Endothelial cell of umbilical vein (primary cell): Measurements from ENCODE around the gene NCEH1. TPM values are rescaled to one million over a fixed set of nuclear protein-coding genes. Genes with fewer than 3 reads are reported as not detected.

Experiments
- BruUV-seq: library from RNA; stranded (reverse); fragments of 400-500 nt; replicated peaks from 2 replicates; lab custom pipeline; 2021; lab: Mats Ljungman, UMichigan
- CTCF ChIA-PET: fragments of 300-600, 350-600 bp; sonication (Branson Sonifier 250); formaldehyde crosslinking; loops from one replicate; lab custom pipeline; 2021; ENCODE audit warnings: antibody characterized with exemption, inconsistent platforms; lab: Charles Lee
- POLR2A ChIA-PET: fragments of 300-600, 350-600 bp; sonication (Branson Sonifier 250); formaldehyde crosslinking; loops from one replicate; lab custom pipeline; 2021; ENCODE audit warnings: antibody characterized with exemption, inconsistent platforms; lab: Charles Lee
- DNase-seq: peaks from one replicate; pipeline ENCODE4 v3.0.0-alpha.2; 2011; ENCODE audit warnings: low read depth, low spot score
- FAIRE-seq: peaks from 2 replicates; lab custom pipeline; 2011; peaks lifted over from hg19 to GRCh38; lab: Jason Lieb, UNC
- H2AFZ ChIP-seq: 2 replicates; pipeline ENCODE4 v1.6.0; 2012; ENCODE audit warnings: low read depth, low read length, control low read depth, inconsistent platforms
- H3K27ac ChIP-seq: 2 replicates; pipeline ENCODE4 v1.5.1; 2011; ENCODE audit warnings: low read depth, mild to moderate bottlenecking, control low read depth, low read length, moderate library complexity; ENCODE audit not compliant: insufficient read depth
- H3K27me3 ChIP-seq, 2 experiments: 2 replicates each; pipeline versions ENCODE4 v1.6.0 to v1.6.1; 2011; ENCODE audit warnings: low read length in 2 of 2, mixed read lengths in 1 of 2; ENCODE audit not compliant: control insufficient read depth in 2 of 2, insufficient read depth in 2 of 2
- H3K36me3 ChIP-seq, 2 experiments: 2 replicates in 1 of 2; 3 replicates in 1 of 2; pipeline ENCODE4 v1.5.1; 2011; ENCODE audit warnings: low read length in 2 of 2, mild to moderate bottlenecking in 1 of 2, moderate library complexity in 1 of 2; ENCODE audit not compliant: control insufficient read depth in 2 of 2, insufficient read depth in 2 of 2; ENCODE audit errors: extremely low read depth in 1 of 2
- H3K4me1 ChIP-seq: 3 replicates; pipeline ENCODE4 v1.5.1; 2011; ENCODE audit warnings: mild to moderate bottlenecking, low read length; ENCODE audit not compliant: control insufficient read depth, insufficient read depth; ENCODE audit errors: extremely low read depth
- H3K4me2 ChIP-seq: 2 replicates; pipeline ENCODE4 v1.6.1; 2011; ENCODE audit warnings: low read length, control low read depth, mixed read lengths; ENCODE audit not compliant: insufficient read depth
- H3K4me3 ChIP-seq, 3 experiments: fragments of 200-600 bp in 1 of 3; sonication (generic), shearing (Covaris generic) in 1 of 3; replicated peaks in 1 of 3; 2 replicates each; pipeline ENCODE4 v1.5.1; 2011 to 2016; ENCODE audit warnings: control low read depth in 3 of 3, low read length in 3 of 3, mild to moderate bottlenecking in 2 of 3, inconsistent platforms in 1 of 3, low read depth in 1 of 3, moderate library complexity in 1 of 3; ENCODE audit not compliant: insufficient read depth in 1 of 3
- H3K79me2 ChIP-seq: 2 replicates; pipeline ENCODE4 v1.6.0; 2012; ENCODE audit warnings: low read length, inconsistent platforms; ENCODE audit not compliant: control insufficient read depth, insufficient read depth
- H3K9ac ChIP-seq: replicated peaks from 2 replicates; pipeline ENCODE3; 2011; ENCODE audit warnings: low read length, control low read depth; ENCODE audit not compliant: insufficient read depth; ENCODE audit errors: extremely low read depth
- H3K9me1 ChIP-seq: replicated peaks from 3 replicates; pipeline ENCODE4 v1.6.0; 2011; ENCODE audit warnings: mild to moderate bottlenecking, low read length; ENCODE audit not compliant: control insufficient read depth, insufficient read depth; ENCODE audit errors: extremely low read depth
- H3K9me3 ChIP-seq: replicated peaks from 2 replicates; pipeline ENCODE4 v1.5.1; 2012; ENCODE audit warnings: low read length, inconsistent platforms; ENCODE audit not compliant: control insufficient read depth, insufficient read depth
- H4K20me1 ChIP-seq: replicated peaks from 2 replicates; pipeline ENCODE3; 2011; ENCODE audit warnings: mild to moderate bottlenecking, low read length; ENCODE audit not compliant: control insufficient read depth, insufficient read depth; ENCODE audit errors: extremely low read depth
- CTCF ChIP-seq, 2 donors: IDR thresholded peaks; 1 replicate in 1 of 2; 2 replicates in 1 of 2; pipeline ENCODE4 v1.5.1; 2011; ENCODE audit warnings: low read length in 2 of 2, mild to moderate bottlenecking in 2 of 2, moderate library complexity in 2 of 2, control low read depth in 1 of 2, inconsistent platforms in 1 of 2, low read depth in 1 of 2; ENCODE audit not compliant: insufficient read depth in 1 of 2; ENCODE audit errors: extremely low read depth in 1 of 2
- EZH2 ChIP-seq: IDR thresholded peaks from 2 replicates; pipeline ENCODE4 v1.6.1; 2012; ENCODE audit warnings: borderline replicate concordance, low read depth, mild to moderate bottlenecking, moderate library complexity, low read length, inconsistent platforms; ENCODE audit not compliant: severe bottlenecking
- FOS ChIP-seq: IDR thresholded peaks from 2 replicates; pipeline ENCODE4 v1.6.1; 2011; ENCODE audit warnings: mild to moderate bottlenecking, low read length, moderate library complexity, borderline replicate concordance; ENCODE audit not compliant: insufficient read depth
- GATA2 ChIP-seq: IDR thresholded peaks from 2 replicates; pipeline ENCODE4 v1.7.0; 2011; ENCODE audit warnings: low read depth, mild to moderate bottlenecking, moderate library complexity, mixed read lengths, low read length; ENCODE audit not compliant: insufficient read length, insufficient read depth
- JUN ChIP-seq: IDR thresholded peaks from 2 replicates; pipeline ENCODE4 v1.6.1; 2011; ENCODE audit warnings: borderline replicate concordance, low read depth; ENCODE audit not compliant: insufficient read length, insufficient read depth
- MYC ChIP-seq: IDR thresholded peaks from one replicate; pipeline ENCODE4 v1.6.1; 2011; ENCODE audit warnings: mild to moderate bottlenecking, low read depth, low read length
- POLR2A ChIP-seq: IDR thresholded peaks from 2 replicates; pipeline ENCODE4 v1.6.1; 2012; ENCODE audit warnings: low read depth, mild to moderate bottlenecking, control low read depth, low read length
- POLR2AphosphoS5 ChIP-seq: IDR thresholded peaks from 2 replicates; pipeline ENCODE4 v1.6.1; 2012; ENCODE audit warnings: low read depth, mild to moderate bottlenecking, control low read depth, low read length, moderate library complexity; ENCODE audit not compliant: insufficient read depth
- dilution Hi-C: fragments of 300-500 bp; cut with MboI; formaldehyde crosslinking; loops from one replicate; pipeline ENCODE4 v1.15.0; 2019; ENCODE audit warnings: low sequenced_read_pairs; ENCODE audit not compliant: extremely low pct_ligation_motif_present
- intact Hi-C: fragments of 100-400 bp; cut with micrococcal nuclease; formaldehyde crosslinking; loops from one replicate; pipeline ENCODE4 v1.10.0; 2022
- polyA plus RNA-seq, 4 experiments: library from polyadenylated mRNA; depleted of rRNA in 3 of 4; stranded (reverse) in 3 of 4; unstranded in 1 of 4; fragments of >200 nt; gene quantifications; 2 replicates each; pipeline versions ENCODE4 v1.2.1 to v1.2.3, GENCODE V29; 2011 to 2012; ENCODE audit warnings: missing spikeins in 1 of 4
- total RNA-seq: library from RNA; stranded (reverse); gene quantifications from 2 replicates; pipeline ENCODE4 v1.2.3, GENCODE V29; 2021
- TF ChIP-seq, protein P1 (sequence below): IDR thresholded peaks from 2 replicates; pipeline ENCODE4 v1.6.1; 2011; ENCODE audit not compliant: insufficient read depth, insufficient read length

The NCEH1 gene
- total and polyA plus RNA-seq, 2 donors (not counting 3 experiments of a cell fraction or from before 2014, with no cell fraction given) = 10.0 to 20.3 TPM

- Histone ChIP-seq H3K36me3 (no peaks in the 10 kb centered on the region), H3K79me2 (peaks cover 62% of the 10 kb centered on the region), H2AFZ (peak overlapping the region; percentile 39), H3K27ac (no peak overlapping the region), H3K4me2 (no peak overlapping the region), H3K9ac (no peak overlapping the region), H3K9me1 (no peaks in the 10 kb centered on the region), H4K20me1 (no peaks in the 10 kb centered on the region), H3K27me3 (no peaks in the 10 kb centered on the region), H3K4me3 (no peak overlapping the region), H3K4me1 (peaks cover 8% of the 10 kb centered on the region), H3K9me3 (no peaks in the 10 kb centered on the region)
- no TSS peak for BruUV-seq
- intact Hi-C loops = no loop called here
- FAIRE-seq (peak; percentile 64), DNase-seq (no peak)
- ChIA-PET POLR2A (interaction anchor here (1.0 kb wide), 1 partner anchor 18 kb away, joined by 3 read pairs; the partner anchor contains the start of gene NCEH1), CTCF (interaction anchor here (0.6 to 3.7 kb wide), 6 partner anchors 10 to 25 kb away, joined by 3 to 26 read pairs (median 6); partner anchors contain the start of gene NCEH1)
- dilution Hi-C loops = no loop called here
- TF ChIP-seq FOS (no peak), POLR2A (no peak), POLR2AphosphoS5 (no peak), EZH2 (no peak), MYC (no peak), JUN (no peak), CTCF (IDR thresholded peaks at IDR 0.05; ENCODE audit: extremely low read depth in 1 of 2, insufficient read depth in 1 of 2, low read depth in 1 of 2, low read length in 2 of 2) (no peak), GATA2 (no peak)
- TF ChIP-seq, protein P1, sequence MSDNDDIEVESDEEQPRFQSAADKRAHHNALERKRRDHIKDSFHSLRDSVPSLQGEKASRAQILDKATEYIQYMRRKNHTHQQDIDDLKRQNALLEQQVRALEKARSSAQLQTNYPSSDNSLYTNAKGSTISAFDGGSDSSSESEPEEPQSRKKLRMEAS = no peak
These were observed 18.0 kb downstream of the NCEH1 start for GRCh38 chr3:172692751-172693338.
